Measurements from ENCODE around the gene XPO4.
"Not testable (repeated sequence)": the region's sequence is repeated elsewhere in the genome, so short reads cannot be mapped to it uniquely, and the experiment has no call there.

Gene XPO4

DNA sequence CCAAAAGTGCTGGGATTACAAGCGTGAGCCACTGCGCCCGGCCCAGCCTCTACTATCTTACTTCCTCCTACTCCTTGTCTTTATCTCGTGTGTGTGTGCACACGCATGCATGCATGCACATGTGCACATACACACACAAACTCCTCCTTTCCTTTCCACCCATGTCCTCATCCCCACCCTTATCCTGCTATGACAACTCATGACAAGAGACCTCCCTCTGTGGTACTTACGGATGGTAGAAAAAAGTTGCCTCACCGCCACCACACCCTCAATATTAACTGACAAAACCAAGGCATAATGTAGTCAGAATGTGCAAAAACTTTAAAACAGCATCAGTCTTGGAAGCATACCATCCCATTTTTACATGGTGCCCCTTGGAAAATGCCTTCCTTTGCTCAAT lies 112.9 kb downstream of the XPO4 start:
- DNase-seq (ENCODE audit: low read depth in 1 of 2, low spot score in 1 of 2) = no peak

GRCh38 chr13:20788312-20788711 lies 114.2 kb downstream of the XPO4 start:
- no peak for DNase-seq (ENCODE audit: low read depth in 1 of 2, low spot score in 1 of 2)

GRCh38 chr13:20787180-20787579 lies 115.4 kb downstream of the XPO4 start:
- no peak for DNase-seq (ENCODE audit: low read depth in 1 of 2, low spot score in 1 of 2)

- no peak for DNase-seq (ENCODE audit: low read depth in 1 of 2, low spot score in 1 of 2)
Observed at GRCh38 chr13:20782116-20782708, 120.3 kb downstream of the XPO4 start.

GRCh38 chr13:20780317-20780716 lies 122.2 kb downstream of the XPO4 start:
- no peak for DNase-seq (ENCODE audit: low read depth in 1 of 2, low spot score in 1 of 2)

DNA sequence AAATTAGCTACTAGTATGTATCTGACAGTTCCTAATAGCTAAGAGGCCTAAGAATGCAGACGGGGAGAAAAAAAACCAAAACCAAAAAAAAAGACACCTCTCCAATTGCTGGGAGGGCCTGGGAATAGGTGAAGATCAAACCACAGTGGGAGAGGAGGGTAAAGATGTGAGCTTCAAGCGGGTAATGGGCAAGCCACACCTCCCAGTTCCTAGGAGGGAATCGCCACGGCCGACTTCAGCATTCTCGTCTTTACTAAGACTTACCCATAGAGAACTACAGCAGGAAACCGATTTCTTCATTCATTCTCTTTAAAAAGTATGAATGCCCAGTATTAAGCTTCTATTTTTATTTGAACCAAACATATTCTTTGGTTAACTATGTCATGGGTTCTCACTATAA lies 123.1 kb downstream of the XPO4 start:
- no peak for DNase-seq (ENCODE audit: low read depth in 1 of 2, low spot score in 1 of 2)

DNA sequence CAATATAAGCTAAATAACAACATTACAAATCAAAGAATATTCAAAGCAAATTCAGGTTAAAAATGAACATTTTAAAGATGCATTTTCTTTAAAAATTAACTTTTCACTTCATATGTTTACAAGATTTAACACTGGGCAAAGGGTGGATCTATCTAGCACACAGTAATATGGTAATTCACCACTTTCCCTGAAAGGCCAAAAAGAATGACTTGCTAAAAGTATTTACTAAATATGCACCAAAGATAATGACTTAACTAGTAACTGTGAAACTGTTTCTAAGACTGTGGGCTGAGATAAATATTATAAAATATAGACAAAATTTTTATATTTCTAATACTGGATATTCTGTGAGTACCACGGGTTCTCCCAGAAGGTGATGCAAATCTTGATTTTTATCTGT lies 124.2 kb downstream of the XPO4 start:
- DNase-seq (ENCODE audit: low read depth in 1 of 2, low spot score in 1 of 2) = no peak

DNA sequence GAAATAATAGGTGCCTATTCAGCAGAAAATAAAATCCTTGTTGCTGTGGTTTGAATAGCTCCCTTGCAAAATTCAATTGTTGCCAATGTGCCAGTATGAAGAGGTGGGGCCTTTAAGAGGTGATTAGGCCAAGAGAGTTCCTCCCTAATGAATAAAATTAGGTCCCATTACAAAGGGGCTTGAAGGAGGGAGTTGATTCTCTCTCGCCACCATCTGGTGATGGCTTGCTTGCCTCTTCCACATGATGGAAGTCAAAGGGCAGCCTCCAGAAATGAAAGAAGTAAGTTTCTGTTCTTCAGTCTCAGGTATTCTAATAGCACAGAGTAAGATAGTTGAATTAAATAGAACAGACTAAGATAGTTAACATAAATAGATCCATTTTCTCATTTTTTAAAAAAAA lies 125.8 kb downstream of the XPO4 start:
- no peak for DNase-seq (ENCODE audit: low read depth in 1 of 2, low spot score in 1 of 2)

DNA sequence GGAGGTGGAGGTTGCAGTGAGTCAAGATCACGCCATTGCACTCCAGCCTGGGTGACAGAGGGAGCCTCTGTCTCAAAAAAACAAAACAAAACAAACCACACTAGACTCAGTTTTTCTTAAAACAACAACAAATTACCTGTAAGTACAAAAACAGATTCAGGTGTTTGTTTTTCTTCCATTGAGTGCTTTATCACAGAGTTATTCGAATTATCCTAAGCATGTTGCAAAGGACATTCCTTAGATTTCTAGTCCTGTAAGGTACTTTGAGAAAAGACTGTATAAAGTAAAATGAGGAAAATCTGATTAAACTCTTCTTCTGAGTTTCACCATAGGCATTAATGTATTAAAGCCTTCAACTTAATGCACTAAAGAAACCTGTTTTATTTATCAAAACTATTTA lies 126.6 kb downstream of the XPO4 start:
- no peak for DNase-seq (ENCODE audit: low read depth in 1 of 2, low spot score in 1 of 2)

DNA sequence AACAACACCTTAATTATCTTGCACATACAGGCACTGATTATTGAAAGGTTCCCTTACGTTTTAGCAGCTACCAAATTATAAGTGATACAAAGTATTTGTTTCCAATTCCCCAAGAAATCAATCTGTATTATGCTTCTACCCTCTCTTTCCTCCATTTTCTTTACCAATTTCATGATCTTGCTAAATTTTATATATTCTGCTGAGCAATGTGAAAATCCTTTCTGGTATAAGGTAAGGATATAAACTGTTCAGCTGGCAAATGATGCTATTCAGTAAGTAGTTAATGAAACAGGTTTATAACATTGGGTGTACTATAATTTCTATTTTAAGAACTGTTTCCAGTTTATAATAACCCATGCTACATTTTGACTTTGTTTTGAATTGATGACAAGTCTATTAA lies 127.8 kb downstream of the XPO4 start:
- DNase-seq (ENCODE audit: low read depth in 1 of 2, low spot score in 1 of 2) = no peak

DNA sequence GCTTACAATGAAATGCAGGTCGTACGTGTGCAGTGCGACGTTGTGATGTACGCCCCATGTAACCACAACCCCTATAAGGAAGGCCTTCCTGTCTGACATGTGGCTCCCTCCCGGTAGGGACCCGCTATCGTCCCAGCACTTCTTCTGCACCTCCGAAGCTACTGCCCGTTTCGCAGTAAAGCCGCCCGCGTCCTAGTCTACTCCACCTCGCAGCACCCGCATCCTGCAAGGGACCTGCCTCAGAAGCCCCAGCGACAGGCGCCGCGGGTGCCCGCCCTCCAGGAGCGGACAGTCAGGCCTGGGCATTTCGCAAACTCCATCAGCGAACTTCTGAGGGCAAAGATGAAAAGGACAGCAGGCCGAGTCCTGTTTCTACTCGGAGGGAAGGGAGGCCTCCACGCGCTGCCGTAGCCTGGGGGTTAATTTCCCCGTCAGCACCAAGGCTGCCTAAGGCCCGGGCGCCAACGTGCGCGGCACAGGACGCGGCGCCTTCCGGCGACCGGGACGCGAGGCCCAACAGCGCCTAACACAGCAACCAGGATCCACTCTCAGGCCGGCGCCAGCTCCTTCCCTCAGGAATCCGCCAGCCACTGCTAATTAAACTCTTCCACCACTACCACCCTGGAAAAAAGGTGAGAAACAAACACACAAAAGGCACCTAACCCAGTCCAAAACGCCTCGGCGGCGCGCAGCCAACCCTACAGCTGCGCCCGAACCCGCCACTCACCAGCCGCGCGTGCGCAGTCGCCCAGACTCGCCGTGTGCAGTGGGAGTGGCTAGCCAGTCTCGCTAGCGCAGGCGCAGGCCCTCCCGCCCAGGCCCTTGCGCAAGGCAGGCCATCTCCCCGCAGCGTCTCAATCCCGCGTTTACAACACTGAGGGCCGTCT lies 129.1 kb downstream of the XPO4 start, which contains the start of gene EEF1AKMT1:
EEF1AKMT1 (minus strand) TSS at position 768 of the 887 bp plus-strand sequence. CDS start 16,363 bp downstream, outside the sequence.
- peak; percentile 89 for DNase-seq (ENCODE audit: low read depth in 1 of 2, low spot score in 1 of 2)

- no peak for DNase-seq (ENCODE audit: low read depth in 1 of 2, low spot score in 1 of 2)
Observed at GRCh38 chr13:20772401-20773131, 130.0 kb downstream of the XPO4 start.

- no peak for DNase-seq (ENCODE audit: low read depth in 1 of 2, low spot score in 1 of 2)
Observed at GRCh38 chr13:20769834-20770233, 132.7 kb downstream of the XPO4 start.

DNA sequence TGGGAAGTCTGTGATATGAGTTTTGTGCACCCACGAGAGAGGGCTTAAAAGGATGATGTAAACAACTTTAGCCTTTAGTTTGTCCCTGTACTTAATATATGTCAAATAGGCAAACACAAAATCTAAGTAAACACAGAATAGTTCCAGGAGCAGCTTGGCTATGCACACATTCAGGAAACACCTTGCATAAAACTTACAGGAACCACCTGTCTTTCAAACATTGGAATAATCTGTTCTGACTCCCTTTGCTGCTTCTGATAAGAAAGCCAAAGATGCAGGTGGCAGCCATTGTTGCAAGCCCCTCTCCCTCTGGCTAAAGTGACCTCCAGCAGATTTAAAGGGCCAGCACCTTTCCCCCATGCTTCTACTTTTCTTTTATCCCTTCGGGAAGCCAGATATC lies 133.5 kb downstream of the XPO4 start:
- no peak for DNase-seq (ENCODE audit: low read depth in 1 of 2, low spot score in 1 of 2)

DNA sequence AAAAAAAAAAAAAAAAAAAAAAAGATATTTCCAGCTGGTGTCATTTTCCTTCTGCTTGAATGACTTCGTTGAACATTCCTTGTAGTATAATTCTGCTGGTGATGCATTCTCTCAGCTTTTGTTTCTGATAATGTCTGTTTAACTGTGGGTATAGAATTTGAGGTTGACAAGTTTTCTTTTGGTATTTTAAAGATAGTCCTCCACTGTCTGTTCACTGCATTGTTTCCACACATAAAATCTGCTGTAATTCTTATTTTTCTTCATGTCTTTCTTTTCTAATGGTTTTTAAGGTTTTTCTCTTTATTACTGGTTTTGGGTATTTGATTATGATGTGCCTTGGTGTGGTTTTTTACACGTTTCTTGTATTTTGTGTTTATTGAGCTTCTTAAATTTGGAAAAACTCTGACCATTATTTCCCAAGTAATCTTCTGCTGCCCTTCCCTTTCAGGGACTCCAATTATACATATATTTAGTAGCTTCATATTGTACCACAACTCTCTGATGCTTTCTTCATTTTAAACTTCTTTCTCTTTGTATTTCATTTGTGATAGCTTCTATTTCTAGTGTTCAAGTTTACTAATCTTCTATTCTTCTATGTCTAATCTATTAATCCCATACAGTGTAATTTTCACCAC lies 135.1 kb downstream of the XPO4 start:
- DNase-seq (ENCODE audit: low read depth in 1 of 2, low spot score in 1 of 2) = no peak

- no peak for DNase-seq (ENCODE audit: low read depth in 1 of 2, low spot score in 1 of 2)
Observed at GRCh38 chr13:20760872-20761271, 141.7 kb downstream of the XPO4 start.

GRCh38 chr13:20754009-20754408 lies 148.5 kb downstream of the XPO4 start:
- no peak for DNase-seq (ENCODE audit: low read depth in 1 of 2, low spot score in 1 of 2)

GRCh38 chr13:20749377-20749776 lies 153.2 kb downstream of the XPO4 start:
- no peak for DNase-seq (ENCODE audit: low read depth in 1 of 2, low spot score in 1 of 2)

DNA sequence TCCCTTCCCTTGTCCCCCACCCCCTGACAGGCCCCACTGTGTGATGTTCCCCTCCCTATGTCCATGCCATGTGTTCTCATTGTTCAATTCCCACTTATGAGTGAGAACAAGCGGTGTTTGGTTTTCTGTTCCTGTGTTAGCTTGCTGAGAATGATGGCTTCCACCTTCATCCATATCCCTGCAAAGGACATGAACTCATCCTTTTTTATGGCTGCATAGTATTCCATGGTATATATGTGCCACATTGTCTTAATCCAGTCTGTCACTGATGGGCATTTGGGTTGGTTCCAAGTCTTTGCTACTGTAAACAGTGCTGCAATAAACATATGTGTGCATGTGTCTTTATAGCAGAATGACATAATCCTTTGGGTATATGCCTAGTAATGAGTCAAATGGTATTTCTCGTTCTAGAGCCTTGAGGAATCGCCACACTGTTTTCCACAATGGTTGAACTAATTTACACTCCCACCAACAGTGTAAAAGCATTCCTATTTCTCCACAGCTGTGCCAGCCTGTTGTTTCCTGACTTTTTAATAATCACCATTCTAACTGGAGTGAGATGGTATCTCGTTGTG lies 158.6 kb downstream of the XPO4 start:
- DNase-seq (ENCODE audit: low read depth in 1 of 2, low spot score in 1 of 2) = not testable (repeated sequence)

GRCh38 chr13:20740021-20740420 lies 162.5 kb downstream of the XPO4 start:
- DNase-seq (ENCODE audit: low read depth in 1 of 2, low spot score in 1 of 2) = no peak

- DNase-seq (ENCODE audit: low read depth in 1 of 2, low spot score in 1 of 2) = no peak
Observed at GRCh38 chr13:20738616-20739015, 163.9 kb downstream of the XPO4 start.
